GM18526 (cell line): Measurements from ENCODE around the gene LRRC30.

Experiments
- POLR2A ChIP-seq: IDR thresholded peaks from 3 replicates; pipeline ENCODE4 v1.6.1; 2011; ENCODE audit not compliant: insufficient read length; ENCODE audit errors: extremely low read depth

The LRRC30 gene

DNA sequence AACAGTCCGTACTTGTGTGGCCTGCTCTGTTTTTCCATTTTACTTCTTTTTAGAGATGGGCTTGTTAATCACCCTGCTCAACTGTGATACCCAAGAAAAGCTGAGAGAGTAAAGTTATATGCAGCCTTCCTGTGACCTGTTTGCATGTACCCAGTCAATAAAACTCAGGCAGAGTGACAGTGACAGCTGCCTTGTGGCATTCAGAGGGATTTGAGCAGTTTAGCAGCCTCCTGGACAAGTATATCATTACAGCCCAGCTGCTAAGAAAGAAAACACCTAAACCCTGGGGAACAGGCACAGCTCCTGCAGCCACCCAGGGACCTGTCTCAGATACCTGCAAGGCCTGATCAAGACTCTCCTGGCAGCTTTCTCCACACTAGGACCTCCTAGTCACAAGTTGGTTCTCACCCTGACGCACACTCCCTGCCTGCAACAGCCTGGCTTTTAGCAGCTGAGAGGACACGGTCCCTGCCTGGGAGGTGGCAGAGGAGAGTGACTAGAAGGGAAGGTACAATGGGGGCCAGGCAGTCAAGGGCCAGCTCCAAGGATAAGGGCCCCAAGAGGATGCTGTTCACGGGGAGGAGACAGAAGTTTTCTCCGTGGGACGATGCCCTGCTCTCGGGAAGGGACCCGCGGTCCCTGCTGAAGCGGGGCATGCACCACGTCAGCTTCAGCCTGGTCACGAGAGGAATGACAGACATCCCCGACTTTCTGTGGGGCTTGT, at the start of gene LRRC30:
Gene LRRC30 (plus strand): TSS at position 464 of the 724 bp plus-strand sequence. CDS start 50 bp downstream, at position 514.
- no peak for TF ChIP-seq POLR2A

- TF ChIP-seq POLR2A, result no peak
Observed at GRCh38 chr18:7185701-7186100, 45.2 kb upstream of the LRRC30 start.

DNA sequence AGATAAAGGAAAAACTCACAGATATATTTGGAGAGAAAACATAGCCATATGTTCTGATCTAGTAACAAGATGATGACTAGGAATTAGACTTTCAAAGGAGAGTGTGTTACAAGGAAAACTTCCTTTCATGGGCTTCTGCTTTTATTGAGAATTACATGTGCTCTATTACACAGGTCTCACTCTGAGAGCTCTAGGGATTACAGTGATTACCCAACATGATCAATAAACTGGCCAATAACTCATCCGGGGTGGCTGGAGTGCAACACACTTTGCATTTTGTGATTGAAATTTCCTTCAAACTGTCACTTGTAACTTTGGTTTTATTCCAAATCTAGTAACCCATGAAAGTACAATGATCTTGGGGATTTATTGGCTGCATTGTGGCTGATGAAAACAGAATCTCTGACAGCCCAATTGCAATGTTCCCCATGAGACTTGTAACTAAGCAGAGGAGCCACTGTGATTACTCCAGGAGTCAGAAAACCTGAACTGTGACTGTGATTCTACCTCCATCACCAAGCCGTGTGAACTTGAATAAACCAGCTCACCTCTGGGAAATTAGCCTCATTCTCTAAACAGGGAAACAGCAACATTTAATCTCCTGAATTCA, 40.2 kb upstream of the LRRC30 start:
- no peak for TF ChIP-seq POLR2A

DNA sequence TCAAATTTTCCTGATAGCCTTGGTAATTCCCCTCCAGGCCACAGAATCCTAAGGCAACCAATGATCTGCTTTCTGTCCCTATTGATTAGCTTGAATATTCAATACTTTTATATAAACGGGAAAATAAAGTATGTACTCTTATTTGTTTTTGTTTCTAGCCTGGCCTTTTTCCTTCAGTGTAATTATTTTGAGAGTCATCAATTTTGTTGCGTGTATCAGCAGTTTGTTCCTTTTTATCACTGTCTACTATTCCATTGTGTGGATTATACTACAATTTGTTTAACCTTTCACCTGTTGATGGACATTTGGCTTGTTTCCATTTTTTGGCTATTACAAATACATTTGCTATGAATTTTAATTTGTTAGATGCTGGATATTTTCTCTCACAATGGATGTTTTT, 39.2 kb upstream of the LRRC30 start:
- no peak for TF ChIP-seq POLR2A

- no peak for TF ChIP-seq POLR2A
Observed at GRCh38 chr18:7195266-7195665, 35.6 kb upstream of the LRRC30 start.

- TF ChIP-seq POLR2A, result no peak
Observed at GRCh38 chr18:7196421-7196820, 34.5 kb upstream of the LRRC30 start.

DNA sequence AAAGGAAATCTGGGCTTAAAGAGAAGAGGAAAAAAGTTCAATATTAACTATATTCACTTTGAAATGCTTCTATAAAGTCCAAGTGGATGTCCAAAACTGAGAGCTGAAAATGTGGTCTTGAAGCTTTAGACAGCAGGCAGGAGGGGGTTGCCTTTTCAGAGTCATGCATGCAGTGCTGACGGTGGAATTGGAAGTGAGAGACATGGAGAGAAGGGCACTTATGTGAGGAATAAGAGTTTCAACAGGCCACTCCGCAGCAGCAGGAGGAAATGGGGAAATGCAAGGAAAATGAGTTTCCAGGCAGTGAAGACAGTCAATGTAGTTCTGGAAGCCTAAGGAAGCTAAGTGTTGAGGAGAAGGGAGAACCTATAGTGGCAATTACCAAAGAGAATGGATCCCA, 33.0 kb upstream of the LRRC30 start:
- no peak for TF ChIP-seq POLR2A

DNA sequence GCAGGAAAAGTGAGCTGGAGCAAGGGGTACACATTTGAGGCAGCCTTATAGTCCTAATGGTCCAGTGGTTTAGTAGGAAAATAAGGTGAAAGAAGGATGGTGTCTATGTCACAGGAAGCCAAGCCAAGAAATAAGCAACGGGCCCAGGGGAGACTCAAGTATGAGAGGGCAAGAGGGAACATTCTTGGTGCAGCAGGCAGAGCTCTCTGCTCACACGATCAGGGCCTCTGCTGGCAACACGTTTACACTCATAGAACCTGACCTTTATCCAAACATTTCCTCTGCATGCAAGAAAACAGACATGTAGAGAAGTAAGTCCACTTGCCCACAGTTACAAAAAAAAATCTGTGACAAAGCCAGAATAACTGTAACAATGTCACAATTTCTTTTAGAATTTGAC, 32.6 kb upstream of the LRRC30 start:
- TF ChIP-seq POLR2A, result no peak

GRCh38 chr18:7201096-7201495, 29.8 kb upstream of the LRRC30 start:
- no peak for TF ChIP-seq POLR2A

DNA sequence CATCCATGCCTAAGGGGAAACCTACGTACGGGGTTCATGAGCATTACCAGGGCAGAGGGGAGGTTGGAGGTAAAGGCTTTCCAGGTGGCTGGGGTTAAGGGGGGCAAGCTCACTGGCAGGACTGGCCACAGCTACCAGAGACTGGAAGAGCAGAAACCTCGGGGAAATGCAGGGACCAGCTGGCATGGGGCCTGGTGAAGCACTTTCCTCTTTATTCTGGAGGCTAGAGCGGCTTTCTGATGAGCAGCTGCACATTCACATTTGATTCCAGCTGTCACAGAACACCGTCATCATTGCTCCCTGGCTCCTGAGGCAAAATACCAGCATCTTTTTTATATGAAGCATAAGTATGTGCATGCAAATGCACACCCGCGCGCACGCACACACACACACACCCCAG, 28.7 kb upstream of the LRRC30 start:
- TF ChIP-seq POLR2A, result no peak

- TF ChIP-seq POLR2A, result no peak
Observed at GRCh38 chr18:7205346-7205745, 25.5 kb upstream of the LRRC30 start.

DNA sequence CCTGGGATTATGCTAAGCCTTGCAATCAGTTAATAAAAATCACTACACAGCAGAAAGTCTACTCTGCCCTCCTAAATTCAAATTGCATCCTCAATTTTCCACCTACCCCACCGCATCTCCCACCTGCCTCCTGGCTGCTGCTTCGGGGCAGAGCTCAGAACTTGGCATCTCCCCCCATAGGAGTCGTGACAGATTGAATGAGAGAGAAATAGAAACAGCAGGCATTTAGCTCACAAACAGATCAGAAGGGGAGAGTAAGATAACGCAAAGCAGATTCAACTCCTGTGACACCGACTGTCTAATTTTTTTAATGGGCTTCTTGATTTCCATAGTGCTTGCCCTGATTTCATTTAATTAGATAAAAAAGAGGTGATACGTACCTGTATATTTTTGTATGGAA, 24.7 kb upstream of the LRRC30 start:
- no peak for TF ChIP-seq POLR2A

DNA sequence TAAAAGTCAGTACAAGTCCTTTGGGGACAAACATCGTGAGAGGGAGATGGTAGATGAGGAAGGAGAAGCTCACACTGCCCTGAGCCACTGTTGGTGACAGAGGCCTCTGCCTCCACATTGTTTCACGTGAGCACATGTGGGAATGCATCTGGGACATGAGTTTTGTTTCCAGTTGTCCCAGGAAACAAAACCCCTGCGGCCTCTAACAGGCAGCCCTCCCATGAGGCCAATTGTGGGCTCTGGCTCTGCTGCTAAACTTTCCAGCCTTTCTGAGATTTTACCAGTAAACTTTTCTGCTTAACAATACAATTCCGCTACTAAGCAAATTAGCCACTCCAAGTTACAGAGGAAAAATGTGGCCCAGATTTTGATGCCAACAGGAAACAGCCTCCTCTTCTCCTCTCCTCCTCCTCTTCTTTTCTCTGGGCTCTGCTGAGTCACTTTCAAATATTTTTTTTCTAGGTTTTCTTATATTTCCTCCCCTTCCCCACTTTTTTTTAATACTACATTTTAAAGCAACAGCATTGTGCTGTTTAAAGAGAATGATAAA, 23.4 kb upstream of the LRRC30 start:
- no peak for TF ChIP-seq POLR2A

GRCh38 chr18:7221424-7222155, 9.3 kb upstream of the LRRC30 start:
- no peak for TF ChIP-seq POLR2A

- no peak for TF ChIP-seq POLR2A
Observed at GRCh38 chr18:7224198-7224597, 6.7 kb upstream of the LRRC30 start.

DNA sequence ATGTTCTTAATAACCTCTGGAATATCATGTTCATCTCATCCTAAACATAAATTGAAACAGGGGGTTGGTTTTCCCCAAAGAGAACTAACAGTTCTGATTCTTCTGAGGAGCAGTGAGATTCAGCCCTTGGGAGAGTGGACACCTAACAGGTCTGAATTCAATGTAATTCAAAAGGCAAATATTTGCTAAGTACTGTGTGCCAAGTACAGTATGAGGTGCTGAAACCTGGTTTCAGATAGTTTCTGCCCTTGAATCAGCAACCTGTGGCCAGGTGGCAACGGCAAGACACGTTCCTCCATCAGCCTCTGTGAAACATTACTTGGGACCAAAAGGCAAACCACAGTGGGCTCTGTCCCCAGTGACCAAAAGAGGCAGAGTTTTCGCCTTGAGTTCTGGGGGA, 1.3 kb downstream of the LRRC30 start:
- no peak for TF ChIP-seq POLR2A
